OCI-LY1 (cell line): ENCODE results near the gene UBR4.

ENCODE experiments used
- EZH2 ChIP-seq: fragments of 200-600 bp; sonication (generic), shearing (Covaris generic); IDR thresholded peaks from 2 replicates; pipeline ENCODE4 v1.8.0; 2017; ENCODE audit warnings: borderline replicate concordance, mixed run types, mild to moderate bottlenecking, antibody characterized with exemption, low read length, moderate library complexity, mixed read lengths
- TF ChIP-seq, protein P1 (sequence below): fragments of 200-600 bp; sonication (generic), shearing (Covaris generic); IDR thresholded peaks from 2 replicates; pipeline ENCODE4 v1.5.1; 2017; ENCODE audit warnings: mild to moderate bottlenecking, antibody characterized with exemption, low read length, moderate library complexity, mixed read lengths

DNA sequence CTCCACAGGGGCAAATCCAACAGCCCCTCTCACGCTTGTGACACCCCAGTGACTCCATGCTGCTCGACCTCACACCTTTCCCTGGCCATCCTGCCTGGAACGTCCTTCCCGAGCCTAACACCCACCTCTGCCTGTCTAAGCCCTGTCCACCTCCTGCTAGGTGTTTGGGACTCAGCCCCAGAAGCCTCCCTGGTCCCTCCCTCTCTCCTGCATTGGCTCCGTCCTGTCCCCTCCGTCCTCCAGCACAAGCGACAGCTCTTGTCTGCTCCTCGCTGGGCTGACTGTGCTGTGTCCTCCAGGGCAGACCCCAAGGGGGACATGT, 151.6 kb downstream of the UBR4 start:
- TF ChIP-seq, protein P1, sequence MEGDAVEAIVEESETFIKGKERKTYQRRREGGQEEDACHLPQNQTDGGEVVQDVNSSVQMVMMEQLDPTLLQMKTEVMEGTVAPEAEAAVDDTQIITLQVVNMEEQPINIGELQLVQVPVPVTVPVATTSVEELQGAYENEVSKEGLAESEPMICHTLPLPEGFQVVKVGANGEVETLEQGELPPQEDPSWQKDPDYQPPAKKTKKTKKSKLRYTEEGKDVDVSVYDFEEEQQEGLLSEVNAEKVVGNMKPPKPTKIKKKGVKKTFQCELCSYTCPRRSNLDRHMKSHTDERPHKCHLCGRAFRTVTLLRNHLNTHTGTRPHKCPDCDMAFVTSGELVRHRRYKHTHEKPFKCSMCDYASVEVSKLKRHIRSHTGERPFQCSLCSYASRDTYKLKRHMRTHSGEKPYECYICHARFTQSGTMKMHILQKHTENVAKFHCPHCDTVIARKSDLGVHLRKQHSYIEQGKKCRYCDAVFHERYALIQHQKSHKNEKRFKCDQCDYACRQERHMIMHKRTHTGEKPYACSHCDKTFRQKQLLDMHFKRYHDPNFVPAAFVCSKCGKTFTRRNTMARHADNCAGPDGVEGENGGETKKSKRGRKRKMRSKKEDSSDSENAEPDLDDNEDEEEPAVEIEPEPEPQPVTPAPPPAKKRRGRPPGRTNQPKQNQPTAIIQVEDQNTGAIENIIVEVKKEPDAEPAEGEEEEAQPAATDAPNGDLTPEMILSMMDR: no peak
- TF ChIP-seq EZH2: no peak
